HepG2 (cell line): ENCODE measurements around the gene CAST. TPM values are rescaled to one million over a fixed set of nuclear protein-coding genes. Genes with fewer than 3 reads are reported as not detected.

ENCODE experiments used
- ATAC-seq: fragments of 200-7000 bp; cut with Tn5 transposase; 3 replicates; pipeline ENCODE4 v1.9.1; 2020; ENCODE audit warnings: mild to moderate bottlenecking, moderate library complexity
- BruUV-seq: library from RNA; stranded (reverse); fragments of 400-500 nt; replicated peaks from 2 replicates; lab custom pipeline; 2021; lab: Mats Ljungman, UMichigan
- CTCF ChIA-PET: fragments of 300-600 bp; formaldehyde crosslinking; extraction: SDS; loops from one replicate; lab custom pipeline; 2021; ENCODE audit warnings: low total read pairs, inconsistent platforms, low intra/inter-chr PET ratio; lab: Yijun Ruan, JAX
- POLR2A ChIA-PET: fragments of 350-600 bp; sonication (Branson Sonifier 250); formaldehyde crosslinking; loops from one replicate; lab custom pipeline; 2020; ENCODE audit warnings: antibody characterized with exemption, inconsistent platforms; lab: Yijun Ruan, JAX
- DNase-seq: peaks from one replicate; pipeline ENCODE4 v3.0.0-alpha.2; 2015; ENCODE audit warnings: low spot score
- FAIRE-seq: peaks from 3 replicates; lab custom pipeline; 2011; peaks lifted over from hg19 to GRCh38; lab: Jason Lieb, UNC
- H2AFZ ChIP-seq: one replicate; pipeline ENCODE4 v1.6.1; 2011; ENCODE audit warnings: low read length, inconsistent platforms
- H3K27ac ChIP-seq: fragments of 300-600 bp; 3 replicates; pipeline ENCODE4 v1.8.0; 2011; ENCODE audit warnings: mixed run types, mild to moderate bottlenecking, mixed read lengths, low read length, inconsistent platforms; ENCODE audit not compliant: insufficient read depth; ENCODE audit errors: extremely low read length
- H3K27me3 ChIP-seq, 2 experiments: fragments of 200-600 bp in 1 of 2; 2 replicates in 1 of 2; 3 replicates in 1 of 2; pipeline versions ENCODE4 v1.6.0 to v1.8.0; 2011; ENCODE audit warnings: low read length in 2 of 2, mild to moderate bottlenecking in 2 of 2, moderate library complexity in 2 of 2, inconsistent platforms in 1 of 2; ENCODE audit not compliant: insufficient read depth in 2 of 2, control insufficient read depth in 1 of 2
- H3K36me3 ChIP-seq, 2 experiments: fragments of 200-600 bp in 1 of 2; replicated peaks in 1 of 2; 2 replicates in 1 of 2; 3 replicates in 1 of 2; pipeline versions ENCODE4 v1.5.1 to v1.8.0; 2011; ENCODE audit warnings: low read length in 2 of 2, inconsistent platforms in 1 of 2; ENCODE audit not compliant: insufficient read depth in 2 of 2, control insufficient read depth in 1 of 2
- H3K4me1 ChIP-seq: 2 replicates; pipeline ENCODE4 v1.5.1; 2012; ENCODE audit warnings: low read length, inconsistent platforms; ENCODE audit not compliant: insufficient read depth
- H3K4me2 ChIP-seq: 2 replicates; pipeline ENCODE4 v1.6.0; 2011; ENCODE audit warnings: low read depth, low read length, inconsistent platforms
- H3K4me3 ChIP-seq, 3 experiments: fragments of 200-600 bp in 1 of 3; sonication (generic), shearing (Covaris generic) in 1 of 3; replicated peaks in 1 of 3; 2 replicates each; pipeline ENCODE4 v1.5.1; 2011 to 2016; ENCODE audit warnings: low read length in 3 of 3, inconsistent platforms in 2 of 3, low read depth in 2 of 3, mild to moderate bottlenecking in 2 of 3, control low read depth in 1 of 3, mixed read lengths in 1 of 3; ENCODE audit not compliant: insufficient read depth in 1 of 3
- H3K79me2 ChIP-seq: one replicate; pipeline ENCODE4 v1.6.1; 2011; ENCODE audit warnings: low read length, inconsistent platforms; ENCODE audit not compliant: insufficient read depth
- H3K9ac ChIP-seq: 2 replicates; pipeline ENCODE4 v1.6.0; 2011; ENCODE audit warnings: mild to moderate bottlenecking, low read depth, low read length, inconsistent platforms; ENCODE audit not compliant: insufficient read depth
- H3K9me3 ChIP-seq: 2 replicates; pipeline ENCODE4 v1.5.1; 2012; ENCODE audit warnings: mild to moderate bottlenecking, low read length
- H4K20me1 ChIP-seq: 2 replicates; pipeline ENCODE4 v1.6.0; 2011; ENCODE audit warnings: inconsistent platforms, mild to moderate bottlenecking, low read length, moderate library complexity; ENCODE audit not compliant: insufficient read depth
- REL ChIP-seq: sonication (generic); formaldehyde crosslinking; conservative IDR thresholded peaks from 2 replicates; pipeline ENCODE4 v1.8.0; 2022; ENCODE audit warnings: mild to moderate bottlenecking, missing genetic modification reagents, moderate library complexity
- SIN3B ChIP-seq: fragments of 150-350 bp; IDR thresholded peaks from 2 replicates; pipeline ENCODE4 v1.6.1; 2014; ENCODE audit warnings: low read length
- SPEN ChIP-seq: sonication (generic); formaldehyde crosslinking; IDR thresholded peaks from 2 replicates; pipeline ENCODE4 v1.5.1; 2020; ENCODE audit warnings: low read depth, mild to moderate bottlenecking, missing genetic modification reagents
- ZBTB3 ChIP-seq: sonication (generic); formaldehyde crosslinking; IDR thresholded peaks from 2 replicates; pipeline ENCODE4 v1.4.0; 2020; ENCODE audit warnings: low read depth, mild to moderate bottlenecking, moderate library complexity, missing genetic modification reagents, borderline replicate concordance
- ZNF496 ChIP-seq: sonication (generic); formaldehyde crosslinking; IDR thresholded peaks from 2 replicates; pipeline ENCODE4 v1.8.1; 2023; ENCODE audit warnings: mild to moderate bottlenecking, moderate library complexity, missing genetic modification reagents; ENCODE audit not compliant: insufficient replicate concordance
- ZNF609 ChIP-seq: sonication (generic); formaldehyde crosslinking; IDR thresholded peaks from 2 replicates; pipeline ENCODE4 v1.4.0; 2020; ENCODE audit warnings: mild to moderate bottlenecking, missing genetic modification reagents, borderline replicate concordance
- WGBS: methylation state at CpG from one replicate; pipeline ENCODE4 v1.1.6; 2017; ENCODE audit warnings: low lambda C conversion rate; 5-methylcytosine and 5-hydroxymethylcytosine counted together
- in situ Hi-C: cut with HindIII; loops from 2 replicates; pipeline ENCODE4 v1.10.0; 2017; ENCODE audit warnings: low pct_unique_long_range_greater_than_20kb; ENCODE audit not compliant: extremely low pct_ligation_motif_present
- intact Hi-C: fragments of 100-400 bp; cut with micrococcal nuclease; formaldehyde crosslinking; loops from one replicate; pipeline ENCODE4 v1.10.0; 2022; ENCODE audit not compliant: unreplicated experiment
- polyA plus RNA-seq, 8 experiments: library from polyadenylated mRNA; depleted of rRNA in 3 of 8; stranded (reverse) in 7 of 8; unstranded in 1 of 8; fragments of >200 nt; fragmentation: Illumina TruSeq in 4 of 8; extraction: Trizol in 4 of 8; gene quantifications; 2 replicates each; pipeline versions ENCODE4 v1.2.1 to v1.2.3, GENCODE V29; 2011 to 2016; ENCODE audit warnings: low read depth in 4 of 8, missing spikeins in 1 of 8, mixed read lengths in 1 of 8; ENCODE audit not compliant: insufficient read depth in 1 of 8
- total RNA-seq, 5 experiments: library from RNA; depleted of rRNA; stranded (reverse); fragments of >200 nt; fragmentation: Illumina TruSeq; extraction: Trizol; gene quantifications; 2 replicates each; pipeline ENCODE4 v1.2.3, GENCODE V29; 2016; ENCODE audit warnings: low read depth in 1 of 5

The CAST gene
- total and polyA plus RNA-seq, 2 of the 13 experiments (the other 11 are each of a cell fraction or from before 2014, with no cell fraction given): 42.1 to 67.6 TPM

- TF ChIP-seq ZNF496: no peak
- no peak for TF ChIP-seq SPEN
- no peak for TF ChIP-seq SIN3B
- TF ChIP-seq ZBTB3 (CRISPR knock-in tag): no peak
- TF ChIP-seq REL (CRISPR knock-in tag): no peak
Observed at GRCh38 chr5:96745025-96745424, 82.8 kb downstream of the CAST start (continued).

- BruUV-seq: no TSS peak
- no peak for TF ChIP-seq ZNF609
- Histone ChIP-seq H3K27ac (no peak overlapping the region), H3K4me2 (no peak overlapping the region), H3K79me2 (no peaks in the 10 kb centered on the region), H3K4me3 (no peak overlapping the region), H2AFZ (no peak overlapping the region), H3K4me1 (no peaks in the 10 kb centered on the region), H3K9ac (no peak overlapping the region), H3K27me3 (no peaks in the 10 kb centered on the region), H3K36me3 (peaks cover 10 to 53% of the 10 kb centered on the region in 2 experiments; a peak in 4 of 5 replicates), H4K20me1 (no peaks in the 10 kb centered on the region), H3K9me3 (no peaks in the 10 kb centered on the region)
- in situ Hi-C loops: no loop called here
- WGBS: 88% methylated on average over 5 of the region's 5 CpGs
- no peak for DNase-seq
- ChIA-PET POLR2A (no interaction called here), CTCF (no interaction called here)
- ATAC-seq: no peak
- intact Hi-C loops: no loop called here
- no peak for FAIRE-seq
Observed at GRCh38 chr5:96745844-96746531, 83.8 kb downstream of the CAST start.
